SK-N-SH (cell line): ENCODE results near the gene AVPR2.

Experiments used
- CTCF ChIP-seq: fragments of 200-600 bp; sonication (generic); IDR thresholded peaks from 2 replicates; pipeline ENCODE4 v1.6.1; 2017; ENCODE audit warnings: antibody characterized with exemption, mild to moderate bottlenecking, moderate library complexity
- EP300 ChIP-seq, 2 experiments: IDR thresholded peaks; 2 replicates each; pipeline versions ENCODE4 v1.4.0 to v1.6.1; 2012; ENCODE audit warnings: borderline replicate concordance in 1 of 2, low read depth in 1 of 2, low read length in 1 of 2
- GABPA ChIP-seq: IDR thresholded peaks from 2 replicates; pipeline ENCODE4 v1.4.0; 2012; ENCODE audit warnings: low read depth, mild to moderate bottlenecking
- MAX ChIP-seq: IDR thresholded peaks from 2 replicates; pipeline ENCODE4 v1.4.0; 2012; ENCODE audit warnings: low read depth
- POLR2AphosphoS5 ChIP-seq: IDR thresholded peaks from 2 replicates; pipeline ENCODE4 v1.6.1; 2012; ENCODE audit warnings: low read depth, low read length
- RAD21 ChIP-seq: IDR thresholded peaks from 2 replicates; pipeline ENCODE4 v1.6.1; 2012; ENCODE audit warnings: mild to moderate bottlenecking, low read length
- RCOR1 ChIP-seq: fragments of 150-350 bp; IDR thresholded peaks from 2 replicates; pipeline ENCODE4 v1.6.1; 2017; ENCODE audit warnings: antibody characterized with exemption, low read length
- RXRA ChIP-seq: IDR thresholded peaks from 2 replicates; pipeline ENCODE4 v1.4.0; 2012; ENCODE audit warnings: low read depth, mild to moderate bottlenecking, borderline replicate concordance
- SIN3A ChIP-seq: IDR thresholded peaks from 2 replicates; pipeline ENCODE4 v1.6.1; 2012; ENCODE audit warnings: low read depth, mild to moderate bottlenecking, low read length, moderate library complexity, borderline replicate concordance
- TAF1 ChIP-seq: IDR thresholded peaks from 2 replicates; pipeline ENCODE4 v1.6.1; 2012; ENCODE audit warnings: low read depth, mild to moderate bottlenecking, low read length, moderate library complexity, borderline replicate concordance
- USF2 ChIP-seq: fragments of 150-350 bp; IDR thresholded peaks from 2 replicates; pipeline ENCODE4 v1.6.1; 2017; ENCODE audit warnings: antibody characterized with exemption, low read length, low read depth, borderline replicate concordance
- YY1 ChIP-seq: IDR thresholded peaks from 2 replicates; pipeline ENCODE4 v1.4.0; 2012; ENCODE audit warnings: low read depth, mild to moderate bottlenecking
- TF ChIP-seq, protein P1 (sequence below): IDR thresholded peaks from 2 replicates; pipeline ENCODE4 v1.6.1; 2012; ENCODE audit warnings: mild to moderate bottlenecking, low read depth, low read length, moderate library complexity
- TF ChIP-seq, protein P2 (sequence below): IDR thresholded peaks from 2 replicates; pipeline ENCODE4 v1.4.0; 2012; ENCODE audit warnings: low read depth, borderline replicate concordance

- no peak for TF ChIP-seq RXRA
- no peak for TF ChIP-seq SIN3A
- no peak for TF ChIP-seq CTCF
- TF ChIP-seq, protein P1, sequence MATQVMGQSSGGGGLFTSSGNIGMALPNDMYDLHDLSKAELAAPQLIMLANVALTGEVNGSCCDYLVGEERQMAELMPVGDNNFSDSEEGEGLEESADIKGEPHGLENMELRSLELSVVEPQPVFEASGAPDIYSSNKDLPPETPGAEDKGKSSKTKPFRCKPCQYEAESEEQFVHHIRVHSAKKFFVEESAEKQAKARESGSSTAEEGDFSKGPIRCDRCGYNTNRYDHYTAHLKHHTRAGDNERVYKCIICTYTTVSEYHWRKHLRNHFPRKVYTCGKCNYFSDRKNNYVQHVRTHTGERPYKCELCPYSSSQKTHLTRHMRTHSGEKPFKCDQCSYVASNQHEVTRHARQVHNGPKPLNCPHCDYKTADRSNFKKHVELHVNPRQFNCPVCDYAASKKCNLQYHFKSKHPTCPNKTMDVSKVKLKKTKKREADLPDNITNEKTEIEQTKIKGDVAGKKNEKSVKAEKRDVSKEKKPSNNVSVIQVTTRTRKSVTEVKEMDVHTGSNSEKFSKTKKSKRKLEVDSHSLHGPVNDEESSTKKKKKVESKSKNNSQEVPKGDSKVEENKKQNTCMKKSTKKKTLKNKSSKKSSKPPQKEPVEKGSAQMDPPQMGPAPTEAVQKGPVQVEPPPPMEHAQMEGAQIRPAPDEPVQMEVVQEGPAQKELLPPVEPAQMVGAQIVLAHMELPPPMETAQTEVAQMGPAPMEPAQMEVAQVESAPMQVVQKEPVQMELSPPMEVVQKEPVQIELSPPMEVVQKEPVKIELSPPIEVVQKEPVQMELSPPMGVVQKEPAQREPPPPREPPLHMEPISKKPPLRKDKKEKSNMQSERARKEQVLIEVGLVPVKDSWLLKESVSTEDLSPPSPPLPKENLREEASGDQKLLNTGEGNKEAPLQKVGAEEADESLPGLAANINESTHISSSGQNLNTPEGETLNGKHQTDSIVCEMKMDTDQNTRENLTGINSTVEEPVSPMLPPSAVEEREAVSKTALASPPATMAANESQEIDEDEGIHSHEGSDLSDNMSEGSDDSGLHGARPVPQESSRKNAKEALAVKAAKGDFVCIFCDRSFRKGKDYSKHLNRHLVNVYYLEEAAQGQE = no peak
- TF ChIP-seq RAD21 = no peak
- TF ChIP-seq GABPA = no peak
- TF ChIP-seq, protein P2, sequence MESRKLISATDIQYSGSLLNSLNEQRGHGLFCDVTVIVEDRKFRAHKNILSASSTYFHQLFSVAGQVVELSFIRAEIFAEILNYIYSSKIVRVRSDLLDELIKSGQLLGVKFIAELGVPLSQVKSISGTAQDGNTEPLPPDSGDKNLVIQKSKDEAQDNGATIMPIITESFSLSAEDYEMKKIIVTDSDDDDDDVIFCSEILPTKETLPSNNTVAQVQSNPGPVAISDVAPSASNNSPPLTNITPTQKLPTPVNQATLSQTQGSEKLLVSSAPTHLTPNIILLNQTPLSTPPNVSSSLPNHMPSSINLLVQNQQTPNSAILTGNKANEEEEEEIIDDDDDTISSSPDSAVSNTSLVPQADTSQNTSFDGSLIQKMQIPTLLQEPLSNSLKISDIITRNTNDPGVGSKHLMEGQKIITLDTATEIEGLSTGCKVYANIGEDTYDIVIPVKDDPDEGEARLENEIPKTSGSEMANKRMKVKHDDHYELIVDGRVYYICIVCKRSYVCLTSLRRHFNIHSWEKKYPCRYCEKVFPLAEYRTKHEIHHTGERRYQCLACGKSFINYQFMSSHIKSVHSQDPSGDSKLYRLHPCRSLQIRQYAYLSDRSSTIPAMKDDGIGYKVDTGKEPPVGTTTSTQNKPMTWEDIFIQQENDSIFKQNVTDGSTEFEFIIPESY = no peak
- TF ChIP-seq MAX = no peak
- TF ChIP-seq USF2 = no peak
- no peak for TF ChIP-seq TAF1
- no peak for TF ChIP-seq POLR2AphosphoS5
- no peak for TF ChIP-seq RCOR1
- no peak for TF ChIP-seq YY1
- no peak for TF ChIP-seq EP300 (IDR thresholded peaks at IDR 0.05; ENCODE audit: borderline replicate concordance in 1 of 2, low read depth in 1 of 2, low read length in 1 of 2)
Observed at GRCh38 chrX:153909980-153910360, 5.5 kb downstream of the AVPR2 start.
